Measurements from ENCODE around the gene EXT2.

GRCh38 chr11:44140805-44141204 lies 45.3 kb downstream of the EXT2 start:
- TF ChIP-seq EZH2 (IDR thresholded peaks at IDR 0.05; ENCODE audit: low read depth, unreplicated experiment) (no peak), CTCF (conservative IDR thresholded peaks at IDR 0.05; ENCODE audit: low read depth in 2 of 2) (no peak), NANOG (IDR thresholded peaks at IDR 0.05; ENCODE audit: borderline replicate concordance) (no peak)
